Caki2 (cell line): ENCODE data around the gene AHNAK2. TPM values are rescaled to one million over a fixed set of nuclear protein-coding genes. Genes with fewer than 3 reads are reported as not detected.
"Not testable (repeated sequence)": the region's sequence is repeated elsewhere in the genome, so short reads cannot be mapped to it uniquely, and the experiment has no call there.

Experiments
- DNase-seq: peaks from one replicate; pipeline ENCODE4 v3.0.0-alpha.2; 2015; ENCODE audit warnings: low read depth
- in situ Hi-C: cut with HindIII; loops from 2 replicates; pipeline ENCODE4 v1.10.0; 2016; ENCODE audit warnings: low sequenced_read_pairs, low pct_unique_long_range_greater_than_20kb, mixed read lengths
- total RNA-seq: library from RNA; depleted of rRNA; stranded (reverse); fragments of >200 nt; shearing (Covaris generic); gene quantifications from 2 replicates; pipeline ENCODE4 v1.2.3, GENCODE V29; 2014; ENCODE audit warnings: low replicate concordance

AHNAK2 gene
- total RNA-seq, 1 experiment from 2014 or later = 40.7 TPM

GRCh38 chr14:104924421-104925213 lies 53.6 kb downstream of the AHNAK2 start, which contains the start of gene PLD4:
Gene PLD4, plus strand, starts transcription at chr14:104924879. Its CDS starts 2,262 bp downstream, at chr14:104927141.
- in situ Hi-C loops = no loop called here
- DNase-seq = no peak

DNA sequence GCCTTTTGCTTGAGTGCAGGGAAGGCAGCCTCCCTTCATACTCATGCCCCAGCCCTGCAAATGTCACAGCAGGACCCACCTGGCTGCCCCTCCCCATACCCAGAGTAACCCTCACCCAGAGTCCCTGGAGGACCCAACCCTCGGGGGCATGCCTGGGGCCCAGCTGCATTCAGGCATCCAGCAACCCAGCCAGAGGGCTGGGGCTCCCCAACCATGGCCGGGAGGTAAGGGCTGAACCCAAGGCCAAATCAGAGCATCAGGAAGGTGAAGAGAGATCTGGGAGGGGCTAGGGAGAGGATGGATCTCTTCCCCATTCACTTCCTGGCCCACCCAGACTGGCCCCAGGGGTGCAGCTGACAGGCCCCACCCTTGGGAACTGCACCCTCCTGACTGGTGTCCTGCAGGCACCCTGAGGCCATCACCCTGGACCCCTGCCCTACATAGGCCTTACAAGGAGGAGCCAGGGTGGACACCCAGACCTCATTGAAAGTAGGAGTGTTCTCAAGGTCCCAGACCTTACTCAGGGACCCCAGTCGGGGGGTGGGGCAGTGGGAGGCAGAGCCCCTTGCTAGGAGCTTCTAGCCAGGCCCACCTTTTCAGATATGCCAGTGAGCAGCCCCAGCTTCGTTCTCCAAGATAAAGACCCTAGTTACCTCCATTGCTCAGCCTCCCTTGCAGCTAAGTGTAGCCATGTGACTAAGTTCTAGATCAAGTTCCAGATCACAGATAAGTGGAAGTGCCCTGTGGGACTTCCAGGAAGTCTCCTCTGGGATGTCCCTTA lies 54.3 kb downstream of the AHNAK2 start:
- DNase-seq = no peak
- in situ Hi-C loops = no loop called here

- in situ Hi-C loops = no loop called here
- no peak for DNase-seq
Measured at GRCh38 chr14:104919993-104920315, 58.2 kb downstream of the AHNAK2 start.

- in situ Hi-C loops, DNase-seq: not testable (repeated sequence)
Measured at GRCh38 chr14:104919152-104919992, 58.8 kb downstream of the AHNAK2 start.

- DNase-seq = no peak
- in situ Hi-C loops = no loop called here
Measured at GRCh38 chr14:104917993-104918392, 60.2 kb downstream of the AHNAK2 start.

GRCh38 chr14:104917116-104917515 lies 61.1 kb downstream of the AHNAK2 start:
- DNase-seq = no peak
- in situ Hi-C loops = no loop called here

GRCh38 chr14:104913435-104913834 lies 64.7 kb downstream of the AHNAK2 start:
- in situ Hi-C loops = no loop called here
- no peak for DNase-seq

GRCh38 chr14:104912053-104912452 lies 66.1 kb downstream of the AHNAK2 start:
- no peak for DNase-seq
- in situ Hi-C loops = no loop called here

DNA sequence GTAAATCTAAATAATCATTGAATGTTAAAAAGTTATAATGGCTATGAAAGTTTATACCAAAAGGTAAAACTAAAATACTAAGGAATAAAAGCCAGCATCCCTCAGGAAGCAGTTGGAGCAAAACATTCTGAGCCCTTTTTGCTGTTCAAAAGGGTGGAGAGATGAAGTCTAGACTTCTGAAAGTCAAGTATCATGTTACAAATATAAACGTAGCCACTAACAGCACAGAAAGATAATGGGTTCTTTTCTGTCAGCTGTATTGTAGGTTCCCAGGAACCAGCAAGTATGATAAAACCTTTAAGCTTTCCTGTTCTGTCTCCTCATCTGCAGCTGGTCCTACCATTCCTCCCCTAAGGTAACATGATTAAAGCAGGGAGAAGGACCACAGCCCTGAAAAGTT lies 69.9 kb downstream of the AHNAK2 start:
- in situ Hi-C loops = no loop called here
- no peak for DNase-seq

DNA sequence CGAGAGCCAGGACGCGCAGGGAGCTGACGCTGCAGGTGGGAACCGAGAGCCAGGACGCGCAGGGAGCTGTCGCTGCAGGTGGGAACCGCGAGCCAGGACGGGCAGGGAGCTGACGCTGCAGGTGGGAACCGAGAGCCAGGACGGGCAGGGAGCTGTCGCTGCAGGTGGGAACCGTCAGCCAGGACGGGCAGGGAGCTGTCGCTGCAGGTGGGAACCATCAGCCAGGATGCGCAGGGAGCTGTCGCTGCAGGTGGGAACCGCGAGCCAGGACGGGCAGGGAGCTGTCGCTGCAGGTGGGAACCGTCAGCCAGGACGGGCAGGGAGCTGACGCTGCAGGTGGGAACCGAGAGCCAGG lies 72.6 kb downstream of the AHNAK2 start:
- DNase-seq, in situ Hi-C loops: not testable (repeated sequence)

DNA sequence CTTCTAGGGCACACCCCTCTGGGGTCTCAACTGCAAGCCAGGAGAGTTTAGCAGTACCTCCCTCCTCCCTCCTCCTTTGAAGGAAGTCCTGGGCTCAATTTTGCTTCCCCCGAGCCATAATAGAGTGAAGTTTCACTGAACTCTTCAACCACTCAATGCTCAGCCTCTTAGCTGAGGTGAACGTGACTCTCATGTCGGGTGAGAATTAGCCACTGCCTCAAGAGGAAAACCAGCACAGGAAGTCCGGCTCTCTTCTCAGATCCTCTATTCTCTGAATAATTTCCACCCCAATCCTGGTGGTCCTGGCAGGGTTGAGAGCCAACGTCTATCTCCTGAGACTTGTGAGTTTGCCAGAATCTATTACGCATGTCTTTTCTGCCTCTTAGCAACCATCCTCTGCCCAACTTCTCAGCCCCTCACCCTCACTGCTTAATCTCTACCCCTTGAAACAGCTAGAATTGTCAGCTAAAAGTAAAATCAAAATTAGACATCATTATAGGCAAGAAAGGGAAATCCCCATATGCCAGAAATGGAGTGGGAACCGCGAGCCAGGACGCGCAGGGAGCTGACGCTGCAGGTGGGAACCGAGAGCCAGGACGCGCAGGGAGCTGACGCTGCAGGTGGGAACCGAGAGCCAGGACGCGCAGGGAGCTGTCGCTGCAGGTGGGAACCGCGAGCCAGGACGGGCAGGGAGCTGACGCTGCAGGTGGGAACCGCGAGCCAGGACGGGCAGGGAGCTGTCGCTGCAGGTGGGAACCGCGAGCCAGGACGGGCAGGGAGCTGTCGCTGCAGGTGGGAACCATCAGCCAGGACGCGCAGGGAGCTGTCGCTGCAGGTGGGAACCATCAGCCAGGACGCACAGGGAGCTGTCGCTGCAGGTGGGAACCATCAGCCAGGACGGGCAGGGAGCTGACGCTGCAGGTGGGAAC lies 73.3 kb downstream of the AHNAK2 start:
- DNase-seq, in situ Hi-C loops: not testable (repeated sequence)

- in situ Hi-C loops = no loop called here
- DNase-seq = no peak
Measured at GRCh38 chr14:104903990-104904389, 74.2 kb downstream of the AHNAK2 start.

GRCh38 chr14:104900639-104901512 lies 77.3 kb downstream of the AHNAK2 start:
- in situ Hi-C loops = no loop called here

DNA sequence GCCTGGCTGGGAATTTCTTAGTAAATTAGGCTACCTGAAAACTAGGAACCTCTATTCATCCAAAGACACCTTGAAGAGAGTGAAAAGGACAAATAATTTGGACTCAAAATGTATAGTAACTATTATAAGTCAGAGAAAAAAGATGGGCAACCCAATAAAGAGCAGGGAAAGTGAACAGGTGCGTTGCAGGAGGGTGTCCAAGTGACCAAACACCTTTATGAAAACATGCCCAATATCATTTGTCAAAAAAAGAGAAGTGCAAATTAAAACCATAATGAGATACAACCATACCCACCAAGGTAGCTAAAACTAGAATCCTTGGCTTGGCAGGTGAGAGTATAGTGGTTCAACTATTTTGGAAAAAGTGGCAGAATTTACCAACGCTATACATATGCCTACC lies 78.4 kb downstream of the AHNAK2 start:
- no peak for DNase-seq
- in situ Hi-C loops = no loop called here

More at GRCh38 chr14:104900639-104901512, 77.3 kb downstream of the AHNAK2 start:
- no peak for DNase-seq

- no peak for DNase-seq
- in situ Hi-C loops = no loop called here
Measured at GRCh38 chr14:104898870-104899510, 79.2 kb downstream of the AHNAK2 start.

DNA sequence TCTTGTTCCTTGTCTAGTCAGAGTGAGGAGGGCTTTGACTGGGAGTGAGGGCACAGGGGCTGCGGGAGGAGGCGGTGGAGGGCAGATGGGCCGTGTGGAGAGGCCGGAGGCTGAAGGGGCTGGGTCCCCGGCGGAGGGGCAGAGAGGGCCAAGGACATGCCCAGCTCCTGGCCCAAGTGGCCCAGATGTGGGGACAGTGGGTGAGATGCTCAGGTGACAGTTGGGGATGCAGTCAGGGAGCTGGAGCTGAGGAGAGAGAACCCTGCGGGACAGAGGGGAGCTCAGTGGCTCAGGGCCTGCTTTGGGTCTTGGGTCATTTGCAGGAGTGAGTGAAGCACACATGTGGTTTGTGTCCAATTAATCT lies 80.0 kb downstream of the AHNAK2 start:
- DNase-seq = no peak
- in situ Hi-C loops = no loop called here
